AG04449 (cell line): Measurements from ENCODE around the gene ADA.

Experiments
- CTCF ChIA-PET: fragments of 350-600 bp; formaldehyde crosslinking; extraction: SDS; loops from one replicate; lab custom pipeline; 2021; ENCODE audit warnings: antibody characterized with exemption; lab: Yijun Ruan, JAX
- POLR2A ChIA-PET: fragments of 400-600, 350-600 bp; formaldehyde crosslinking; extraction: SDS; loops from one replicate; lab custom pipeline; 2020; ENCODE audit warnings: antibody characterized with exemption, inconsistent platforms; lab: Yijun Ruan, JAX
- DNase-seq: peaks from one replicate; pipeline ENCODE4 v3.0.0-alpha.2; 2010; ENCODE audit warnings: low read depth, low spot score
- H3K4me3 ChIP-seq: 2 replicates; pipeline ENCODE4 v1.5.1; 2011; ENCODE audit warnings: low read depth, mild to moderate bottlenecking, control low read depth, low read length
- TF ChIP-seq, protein P1 (sequence below): IDR thresholded peaks from one replicate; pipeline ENCODE4 v1.5.1; 2011; ENCODE audit warnings: mild to moderate bottlenecking, moderate library complexity, low read length, control low read depth, inconsistent platforms; ENCODE audit not compliant: insufficient read depth; ENCODE audit errors: missing control alignments

The ADA gene

DNA sequence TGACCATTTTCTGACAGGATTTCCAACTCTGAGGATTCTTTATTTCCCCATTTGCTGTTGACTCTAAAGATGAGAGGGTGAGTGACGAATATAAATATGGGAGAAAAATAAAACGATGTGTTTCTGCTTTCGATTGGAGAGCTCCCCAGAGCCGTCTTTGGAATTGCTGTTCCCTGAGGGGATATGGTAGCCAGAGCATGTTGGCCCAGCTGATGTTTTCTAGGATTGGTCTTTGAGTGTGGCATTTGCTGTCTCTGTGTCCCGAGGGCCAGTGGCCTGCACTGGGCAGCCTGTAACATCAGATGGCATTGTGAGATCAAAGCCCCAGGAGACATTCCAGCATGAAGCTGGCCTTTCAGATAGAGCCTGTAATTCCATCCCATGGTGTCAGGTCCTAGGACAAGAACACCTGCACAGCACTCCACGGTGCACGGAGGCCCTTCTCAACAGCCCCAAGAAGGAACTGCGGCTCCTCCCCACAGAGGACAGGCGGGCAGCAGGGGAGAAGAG, 42.4 kb downstream of the ADA start:
- H3K4me3 ChIP-seq: no peak overlapping the region
- ChIA-PET CTCF (interaction anchor here (0.7 to 5.4 kb wide), 38 partner anchors 10 to 393 kb away, joined by 3 to 57 read pairs (median 6); partner anchors contain the start of genes SERINC3 and TTPAL), POLR2A (no interaction called here)
- no peak for DNase-seq
- TF ChIP-seq, protein P1, sequence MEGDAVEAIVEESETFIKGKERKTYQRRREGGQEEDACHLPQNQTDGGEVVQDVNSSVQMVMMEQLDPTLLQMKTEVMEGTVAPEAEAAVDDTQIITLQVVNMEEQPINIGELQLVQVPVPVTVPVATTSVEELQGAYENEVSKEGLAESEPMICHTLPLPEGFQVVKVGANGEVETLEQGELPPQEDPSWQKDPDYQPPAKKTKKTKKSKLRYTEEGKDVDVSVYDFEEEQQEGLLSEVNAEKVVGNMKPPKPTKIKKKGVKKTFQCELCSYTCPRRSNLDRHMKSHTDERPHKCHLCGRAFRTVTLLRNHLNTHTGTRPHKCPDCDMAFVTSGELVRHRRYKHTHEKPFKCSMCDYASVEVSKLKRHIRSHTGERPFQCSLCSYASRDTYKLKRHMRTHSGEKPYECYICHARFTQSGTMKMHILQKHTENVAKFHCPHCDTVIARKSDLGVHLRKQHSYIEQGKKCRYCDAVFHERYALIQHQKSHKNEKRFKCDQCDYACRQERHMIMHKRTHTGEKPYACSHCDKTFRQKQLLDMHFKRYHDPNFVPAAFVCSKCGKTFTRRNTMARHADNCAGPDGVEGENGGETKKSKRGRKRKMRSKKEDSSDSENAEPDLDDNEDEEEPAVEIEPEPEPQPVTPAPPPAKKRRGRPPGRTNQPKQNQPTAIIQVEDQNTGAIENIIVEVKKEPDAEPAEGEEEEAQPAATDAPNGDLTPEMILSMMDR: no peak

DNA sequence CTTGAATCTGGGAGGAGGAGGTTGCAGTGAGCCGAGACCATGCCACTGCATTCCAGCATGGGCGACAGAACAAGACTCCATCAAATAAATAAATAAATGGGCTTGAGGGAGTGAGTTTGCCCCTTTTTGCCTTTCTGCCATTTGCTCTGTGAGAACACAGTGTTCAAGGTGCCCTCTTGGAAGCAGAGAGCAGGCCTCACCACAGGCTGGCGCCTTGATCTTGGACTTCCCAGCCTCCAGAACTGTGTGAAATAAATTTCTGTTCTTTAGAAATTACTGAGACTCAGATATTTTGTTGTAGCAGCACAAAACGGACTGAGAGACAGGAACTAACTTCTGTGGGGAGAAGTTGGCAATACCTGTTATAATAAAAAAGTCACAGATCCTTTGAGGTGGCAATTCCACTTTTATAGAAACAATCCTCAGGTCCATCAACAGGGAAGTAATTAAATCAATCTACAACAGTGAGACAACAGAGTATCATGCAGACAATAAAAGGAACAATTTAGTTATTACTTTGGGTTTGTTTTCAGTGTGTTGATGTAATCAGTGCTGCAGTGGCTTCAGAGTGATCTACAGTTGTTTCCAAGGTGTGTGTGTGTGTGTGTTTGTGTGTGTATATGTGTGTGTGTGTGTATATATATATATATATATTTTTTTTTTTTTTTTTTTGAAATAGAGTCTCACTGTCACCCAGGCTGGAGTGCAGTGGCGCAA, 44.6 kb downstream of the ADA start:
- DNase-seq: no peak
- POLR2A ChIA-PET: no interaction called here
- TF ChIP-seq, protein P1: no peak
- no peak overlapping the region for H3K4me3 ChIP-seq
- CTCF ChIA-PET: interaction anchor here (0.6 to 5.4 kb wide), 2 partner anchors 47 to 216 kb away, joined by 3 to 57 read pairs; no protein-coding TSS in a partner anchor

DNA sequence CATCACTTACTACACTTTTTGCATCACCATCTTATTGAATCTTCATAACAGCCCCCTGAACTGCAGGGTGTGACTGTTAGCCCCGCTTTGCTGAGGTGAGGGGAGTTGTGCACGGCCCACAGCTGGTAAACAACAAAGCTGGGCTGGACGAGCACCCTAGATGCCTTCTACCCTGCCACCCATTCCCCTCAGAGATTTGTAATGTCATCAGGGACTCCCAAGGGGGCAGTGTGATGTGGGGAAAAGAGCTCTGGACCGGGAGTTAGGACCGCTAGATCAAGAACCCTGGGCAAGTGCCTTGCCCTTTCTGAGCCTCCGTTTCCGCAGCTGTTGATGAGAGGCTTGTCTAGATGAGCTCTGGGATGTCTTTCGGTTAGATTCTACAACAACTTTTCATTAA, 48.2 kb downstream of the ADA start:
- no peak overlapping the region for H3K4me3 ChIP-seq
- ChIA-PET POLR2A (no interaction called here), CTCF (interaction anchor here (0.6 to 2.5 kb wide), 7 partner anchors 9 to 386 kb away, joined by 3 to 11 read pairs (median 4); partner anchors contain the start of gene TTPAL)
- no peak for DNase-seq
- TF ChIP-seq, protein P1: no peak

DNA sequence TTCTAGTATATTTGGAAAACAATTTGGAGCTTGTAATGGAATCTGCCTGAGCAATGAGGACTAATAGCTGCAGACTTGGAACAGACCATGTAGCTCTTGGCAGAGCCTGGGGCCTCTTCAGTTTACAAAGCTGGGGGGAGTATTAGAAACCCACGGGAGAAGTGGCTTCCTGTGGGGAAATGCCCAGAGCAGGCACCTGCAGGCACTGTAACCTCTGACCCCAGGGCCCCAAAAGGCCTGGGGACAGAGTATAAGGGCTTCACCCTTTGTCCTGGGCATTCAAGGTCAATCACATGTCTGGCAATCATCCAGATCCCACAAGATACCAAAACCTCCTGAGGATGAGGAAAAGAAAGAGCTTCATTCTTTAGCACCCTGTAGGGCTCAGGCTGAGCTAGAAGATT, 49.7 kb downstream of the ADA start:
- ChIA-PET POLR2A (interaction anchor here (0.5 to 1.0 kb wide), 2 partner anchors 53 to 80 kb away, joined by 3 read pairs; partner anchors contain the start of gene SERINC3), CTCF (interaction anchor here (0.7 to 1.3 kb wide), 7 partner anchors 8 to 218 kb away, joined by 3 to 8 read pairs (median 4); partner anchors contain the start of gene PKIG)
- H3K4me3 ChIP-seq: no peak overlapping the region
- peak; percentile 56 for DNase-seq
- TF ChIP-seq, protein P1: no peak

DNA sequence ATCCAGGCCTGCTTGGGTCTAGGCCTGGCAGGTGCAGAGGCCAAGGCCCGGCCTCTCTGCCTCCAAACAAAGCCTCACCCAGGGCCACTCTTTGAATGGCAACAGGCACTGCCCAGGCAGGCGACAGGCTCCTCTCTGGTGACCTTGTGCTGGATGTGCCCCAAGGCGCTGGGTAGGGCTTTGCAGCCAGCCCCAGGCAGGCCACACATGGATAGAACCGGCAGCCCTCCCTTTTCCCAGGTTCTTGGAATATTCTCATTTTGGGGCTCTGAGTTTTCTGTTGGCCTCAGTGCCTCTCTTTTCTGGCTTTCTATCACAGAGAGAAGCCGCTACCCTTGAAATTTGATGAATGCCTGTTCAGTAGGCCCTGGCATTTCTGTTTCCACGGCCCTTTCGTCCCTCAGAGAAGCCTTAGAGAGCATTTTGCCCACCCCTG, 50.2 kb downstream of the ADA start:
- ChIA-PET CTCF (interaction anchor here (0.7 to 3.9 kb wide), 6 partner anchors 9 to 82 kb away, joined by 3 to 21 read pairs (median 5); no protein-coding TSS in a partner anchor), POLR2A (interaction anchor here (1.0 kb wide), 1 partner anchor 80 kb away, joined by 3 read pairs; the partner anchor contains the start of gene SERINC3)
- H3K4me3 ChIP-seq: no peak overlapping the region; the same call in 1 of the 2 replicates
- TF ChIP-seq, protein P1: no peak
- DNase-seq: no peak

DNA sequence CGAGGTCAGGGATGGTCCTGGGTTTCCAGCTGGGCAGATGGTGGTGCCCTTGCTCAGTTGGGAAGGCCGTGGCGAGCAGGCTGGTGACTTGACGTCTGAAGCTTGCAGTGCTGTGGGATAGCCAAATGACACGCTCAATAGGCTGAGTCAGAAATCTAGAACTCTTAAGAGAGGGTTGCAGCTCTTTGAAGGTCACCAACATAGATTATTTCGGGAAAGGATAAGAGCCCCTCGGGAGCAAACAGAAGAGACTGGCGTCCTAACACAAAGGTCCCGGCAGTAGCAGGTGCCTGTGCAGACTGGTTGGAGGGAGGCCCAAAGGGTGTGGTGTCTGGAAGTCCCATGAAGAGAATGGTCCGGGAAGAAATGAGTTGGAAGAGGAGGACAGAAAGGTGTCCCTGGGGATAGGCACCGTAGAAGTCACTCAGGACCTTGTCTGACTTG, 50.7 kb downstream of the ADA start:
- TF ChIP-seq, protein P1: no peak
- H3K4me3 ChIP-seq: no peak overlapping the region
- DNase-seq: no peak
- ChIA-PET CTCF (interaction anchor here (1.1 to 3.9 kb wide), 2 partner anchors 9 to 70 kb away, joined by 3 to 21 read pairs; no protein-coding TSS in a partner anchor), POLR2A (no interaction called here)
